Heart left ventricle (tissue), 16 donors: ENCODE measurements around the gene PRC1. TPM values are rescaled to one million over a fixed set of nuclear protein-coding genes. Genes with fewer than 3 reads are reported as not detected.

Source experiments
- ATAC-seq, 4 donors: fragments of 200-7000 bp; cut with Tn5 transposase; one replicate each; pipeline ENCODE4 v1.9.1; 2020 to 2022; ENCODE audit warnings: moderate library complexity in 4 of 4, mild to moderate bottlenecking in 3 of 4, moderate number of reproducible peaks in 1 of 4
- DNase-seq, 5 donors: peaks; one replicate each; pipeline ENCODE4 v3.0.0-alpha.2; 2020
- H3K27ac ChIP-seq, 12 donors: fragments of 200-600 bp; sonication (generic) in 4 of 12; one replicate each; pipeline versions ENCODE4 v1.5.0 to v1.8.0; 2016 to 2022; ENCODE audit warnings: mild to moderate bottlenecking in 2 of 12
- H3K27me3 ChIP-seq, 9 donors: fragments of 200-600 bp; sonication (generic) in 2 of 9; one replicate each; pipeline versions ENCODE4 v1.5.1 to v1.8.0; 2016 to 2022; ENCODE audit warnings: mild to moderate bottlenecking in 3 of 9
- H3K36me3 ChIP-seq, 9 donors: fragments of 200-600 bp; sonication (generic) in 2 of 9; one replicate each; pipeline versions ENCODE4 v1.5.0 to v1.8.0; 2018 to 2022; ENCODE audit warnings: mild to moderate bottlenecking in 2 of 9
- H3K4me1 ChIP-seq, 12 donors: fragments of 200-600 bp; sonication (generic) in 4 of 12; one replicate each; pipeline versions ENCODE4 v1.5.0 to v1.8.0; 2016 to 2022; ENCODE audit warnings: mild to moderate bottlenecking in 3 of 12
- H3K4me3 ChIP-seq, 12 donors: fragments of 200-600 bp; sonication (generic) in 4 of 12; one replicate each; pipeline versions ENCODE4 v1.5.0 to v1.8.0; 2017 to 2022; ENCODE audit warnings: mild to moderate bottlenecking in 9 of 12, moderate library complexity in 4 of 12
- H3K9me3 ChIP-seq, 12 donors: fragments of 200-600 bp; sonication (generic) in 4 of 12; one replicate each; pipeline versions ENCODE4 v1.5.0 to v1.8.0; 2016 to 2022; ENCODE audit warnings: mild to moderate bottlenecking in 1 of 12
- POLR2A ChIP-seq, 2 donors: fragments of 450-650 bp; IDR thresholded peaks; one replicate each; pipeline ENCODE4 v1.6.1; 2017; ENCODE audit warnings: antibody characterized with exemption in 2 of 2, mild to moderate bottlenecking in 2 of 2, moderate library complexity in 2 of 2
- WGBS, 4 donors: extraction: QIAGEN DNeasy Blood & Tissue Kit in 2 of 4; methylation state at CpG; one replicate each; pipeline versions ENCODE4 v1.1.5 to v1.1.7; 2013 to 2018; 5-methylcytosine and 5-hydroxymethylcytosine counted together
- intact Hi-C, 10 donors: fragments of 100-400 bp; cut with DNase I; formaldehyde crosslinking; loops; one replicate each; pipeline versions ENCODE4 v1.11.1 to v1.14.2; 2022
- polyA plus RNA-seq, 2 donors: library from polyadenylated mRNA; stranded (reverse); fragments of 200-250 nt; gene quantifications; one replicate each; pipeline ENCODE4 v1.2.3, GENCODE V29; 2013
- total RNA-seq, 9 donors: library from RNA; depleted of rRNA in 2 of 9; stranded (reverse); fragments of >200 nt in 2 of 9; fragmentation: NEBNext Ultra II Directional in 3 of 9; extraction: Animal tissue kit (Norgen Biotek cat#: 25700) in 3 of 9; gene quantifications; one replicate each; pipeline versions ENCODE4 v1.1.0 to v1.2.4, GENCODE V29; 2016 to 2023
- TF ChIP-seq, protein P1 (sequence below), 12 donors: fragments of 200-600 bp; sonication (generic) in 4 of 12; IDR thresholded peaks; one replicate each; pipeline versions ENCODE4 v1.5.0 to v1.8.0; 2018 to 2022; ENCODE audit warnings: antibody characterized with exemption in 12 of 12, mild to moderate bottlenecking in 5 of 12
- donor health status: ischemic (EF 13 %, LVEDD 7.1; RV severe dilation, severe dysfunction).
- donor health status: healthy with polysubstance abuse.
- donor health status: DM: no; HTN: yes; CAD: no.
- donor health status: DM: no; HTN: no; CAD: no.
- donor health status: ischemic (EF 25% LVEDD 6.9; RV normal size, moderate dysfunction).
- donor health status: ischemic (EF 25% LVEDD 5.7; RV mildly dilated, moderate dysfunction).
- donor health status: healthy.
- donor health status: DM: yes; HTN: yes; CAD: no.
- donor health status: ischemic (EF 35%, LVEDD 5.7; RV mildly dilated, moderate dysfunction).
- donor health status: nonischemic (EF 11% LVEDD 7.7; RV severe dilation, severe dysfunction).
- donor health status: DM: yes; HTN: yes; CAD: no.
- donor health status: PGD.
- donor health status: ischemic (EF 29% LVEDD 5.4; RV normal size, mild dysfunction).
- donor health status: nonischemic (EF 23%, LVEDD 6.1; RV moderate dilation, normal function).

The PRC1 gene
- total and polyA plus RNA-seq, 11 donors, result 1.9 to 25.7 (median 4.7) TPM

- peak in 1 of 4 donors; percentile 11 for ATAC-seq
- intact Hi-C loops, result no loop called here
- Histone ChIP-seq H3K9me3 (no peaks in the 10 kb centered on the region), H3K4me1 (peaks cover 0 to 46% (median 10%) of the 10 kb centered on the region in 12 donors), H3K27ac (peak overlapping the region in 11 of 12 donors; percentile 30 to 85 (median 71)), H3K36me3 (peaks cover 11 to 100% (median 99%) of the 10 kb centered on the region in 9 donors), H3K4me3 (peak overlapping the region in 3 of 12 donors; percentile 14 to 25 (median 17)), H3K27me3 (no peaks in the 10 kb centered on the region)
- DNase-seq, result no peak
- no peak for TF ChIP-seq POLR2A (IDR thresholded peaks at IDR 0.05)
- TF ChIP-seq, protein P1, sequence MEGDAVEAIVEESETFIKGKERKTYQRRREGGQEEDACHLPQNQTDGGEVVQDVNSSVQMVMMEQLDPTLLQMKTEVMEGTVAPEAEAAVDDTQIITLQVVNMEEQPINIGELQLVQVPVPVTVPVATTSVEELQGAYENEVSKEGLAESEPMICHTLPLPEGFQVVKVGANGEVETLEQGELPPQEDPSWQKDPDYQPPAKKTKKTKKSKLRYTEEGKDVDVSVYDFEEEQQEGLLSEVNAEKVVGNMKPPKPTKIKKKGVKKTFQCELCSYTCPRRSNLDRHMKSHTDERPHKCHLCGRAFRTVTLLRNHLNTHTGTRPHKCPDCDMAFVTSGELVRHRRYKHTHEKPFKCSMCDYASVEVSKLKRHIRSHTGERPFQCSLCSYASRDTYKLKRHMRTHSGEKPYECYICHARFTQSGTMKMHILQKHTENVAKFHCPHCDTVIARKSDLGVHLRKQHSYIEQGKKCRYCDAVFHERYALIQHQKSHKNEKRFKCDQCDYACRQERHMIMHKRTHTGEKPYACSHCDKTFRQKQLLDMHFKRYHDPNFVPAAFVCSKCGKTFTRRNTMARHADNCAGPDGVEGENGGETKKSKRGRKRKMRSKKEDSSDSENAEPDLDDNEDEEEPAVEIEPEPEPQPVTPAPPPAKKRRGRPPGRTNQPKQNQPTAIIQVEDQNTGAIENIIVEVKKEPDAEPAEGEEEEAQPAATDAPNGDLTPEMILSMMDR (IDR thresholded peaks at IDR 0.05), result no peak
- 86 to 93% (median 92%) methylated on average over 11 of the region's 11 CpGs for WGBS, 4 donors
These were observed 77.9 kb downstream of the PRC1 start for GRCh38 chr15:90916461-90916860.

Other genes starting within 250 kb of the PRC1 start
- 100 to 1,000 TPM in 2 of 9 donors, 10 to 100 TPM in 7; 38.7 to 122 (median 64.8) TPM for gene FURIN, start 125.9 kb downstream of the PRC1 start, total RNA-seq
- 100 to 1,000 TPM in 1 of 2 donors, 10 to 100 TPM in 1; 37.2 to 174 TPM for gene FURIN, start 125.9 kb downstream of the PRC1 start, polyA plus RNA-seq
- 10 to 100 TPM; 10.7 to 37.5 (median 15.9) TPM for gene FES, start 110.0 kb downstream of the PRC1 start, total RNA-seq
- 10 to 100 TPM; 15.6 to 16.4 TPM for gene FES, start 110.0 kb downstream of the PRC1 start, polyA plus RNA-seq
- 100 to 1,000 TPM in 3 of 9 donors, 10 to 100 TPM in 6; 62.2 to 145 (median 89.0) TPM for gene MAN2A2, start 91.2 kb downstream of the PRC1 start, total RNA-seq
- gene MAN2A2, start 91.2 kb downstream of the PRC1 start, polyA plus RNA-seq, result 10 to 100 TPM; 38.7 to 42.3 TPM
- gene HDDC3, start 62.0 kb downstream of the PRC1 start, total RNA-seq, result 10 to 100 TPM; 10.9 to 19.9 (median 15.2) TPM
- 10 to 100 TPM; 13.9 to 16.8 TPM for gene HDDC3, start 62.0 kb downstream of the PRC1 start, polyA plus RNA-seq
- 10 to 100 TPM; 12.0 to 34.0 (median 21.9) TPM for gene UNC45A, start 59.2 kb downstream of the PRC1 start, total RNA-seq
- 10 to 100 TPM; 20.0 to 24.9 TPM for gene UNC45A, start 59.2 kb downstream of the PRC1 start, polyA plus RNA-seq
- 10 to 100 TPM in 1 of 9 donors, 1 to 10 TPM in 8; 5.6 to 11.1 (median 7.3) TPM for gene RCCD1, start 39.7 kb downstream of the PRC1 start, total RNA-seq
- gene RCCD1, start 39.7 kb downstream of the PRC1 start, polyA plus RNA-seq, result 1 to 10 TPM; 5.4 to 6.9 TPM
- 1 to 10 TPM; 2.9 to 7.9 (median 5.7) TPM for gene VPS33B, start 28.1 kb upstream of the PRC1 start, total RNA-seq
- 1 to 10 TPM; 3.8 to 8.2 TPM for gene VPS33B, start 28.1 kb upstream of the PRC1 start, polyA plus RNA-seq
- gene SV2B, start 105.7 kb upstream of the PRC1 start, total RNA-seq, result 10 to 100 TPM in 2 of 9 donors, 1 to 10 TPM in 5, under 1 TPM in 2; 0.63 to 23.5 (median 2.9) TPM
- gene SV2B, start 105.7 kb upstream of the PRC1 start, polyA plus RNA-seq, result under 1 TPM; 0.42 to 0.69 TPM